Activated CD8-positive, alpha-beta memory T cell treated with anti-CD3 and anti-CD28 coated beads for 24 hours (primary cell): ENCODE measurements around the gene GMCL1.
"Not testable (repeated sequence)": the region's sequence is repeated elsewhere in the genome, so short reads cannot be mapped to it uniquely, and the experiment has no call there.

Experiments used
- DNase-seq: peaks from one replicate; pipeline ENCODE4 v3.0.0-alpha.2; 2020

GMCL1 gene

DNA sequence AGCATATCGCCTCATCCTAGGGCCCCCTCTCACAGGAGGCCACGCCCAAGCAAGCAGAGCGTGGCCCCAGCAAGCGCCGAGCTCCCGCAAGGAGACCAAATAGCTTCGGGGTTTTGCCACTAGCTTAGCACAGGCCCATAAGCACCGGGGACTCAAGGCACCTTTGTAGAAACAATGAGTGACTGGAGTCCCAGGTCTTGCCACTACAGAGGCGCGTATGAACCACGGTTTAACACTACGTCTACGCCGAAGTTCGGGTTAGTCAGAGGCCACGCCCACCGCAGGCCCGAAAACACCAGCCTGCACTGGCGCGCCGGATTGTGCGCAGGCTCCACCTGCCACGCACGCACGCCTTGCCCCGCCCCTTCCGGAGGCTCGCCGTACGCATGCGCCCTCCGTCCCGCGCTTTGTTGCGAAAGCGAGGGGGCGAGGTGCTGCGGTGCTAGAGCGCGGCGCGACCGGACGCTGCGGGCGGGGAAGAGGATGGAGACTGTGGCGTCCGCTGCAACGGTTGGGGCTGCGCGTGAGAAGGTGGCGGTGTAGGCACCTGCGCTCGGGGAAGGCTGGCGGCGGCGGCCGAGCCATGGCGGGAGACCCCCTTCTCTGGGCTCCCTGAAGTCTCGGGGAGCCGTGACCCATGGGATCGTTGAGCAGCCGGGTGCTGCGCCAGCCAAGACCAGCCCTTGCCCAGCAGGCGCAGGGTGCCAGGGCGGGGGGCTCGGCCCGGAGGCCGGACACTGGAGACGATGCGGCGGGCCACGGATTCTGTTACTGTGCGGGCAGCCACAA is at the start of gene GMCL1:
GMCL1 (plus strand) TSS at position 405 of the 789 bp plus-strand sequence; CDS start at position 638, 233 bp downstream.
- peak; percentile 99 for DNase-seq

DNA sequence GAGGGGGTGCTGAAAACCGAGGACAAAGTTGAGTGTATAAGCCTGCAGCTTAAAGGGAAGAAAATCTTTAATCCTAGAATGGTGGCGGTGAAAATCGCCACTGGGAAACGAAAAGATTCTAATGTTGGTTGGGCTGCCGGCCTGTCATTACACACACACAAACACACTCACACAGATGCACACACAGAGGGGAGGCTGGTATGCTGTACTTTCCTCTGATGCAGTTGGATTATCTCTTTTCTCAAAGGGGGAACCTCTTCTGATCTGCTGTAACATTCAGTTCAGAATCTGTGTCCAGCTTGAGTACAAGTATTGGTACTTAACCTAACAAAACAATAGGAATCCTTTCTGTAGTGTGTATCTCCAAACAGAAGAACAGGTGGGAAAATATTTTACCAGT is 48.5 kb upstream of the GMCL1 start:
- DNase-seq: no peak

GRCh38 chr2:69781321-69782248 is 47.9 kb upstream of the GMCL1 start:
- DNase-seq: no peak

DNA sequence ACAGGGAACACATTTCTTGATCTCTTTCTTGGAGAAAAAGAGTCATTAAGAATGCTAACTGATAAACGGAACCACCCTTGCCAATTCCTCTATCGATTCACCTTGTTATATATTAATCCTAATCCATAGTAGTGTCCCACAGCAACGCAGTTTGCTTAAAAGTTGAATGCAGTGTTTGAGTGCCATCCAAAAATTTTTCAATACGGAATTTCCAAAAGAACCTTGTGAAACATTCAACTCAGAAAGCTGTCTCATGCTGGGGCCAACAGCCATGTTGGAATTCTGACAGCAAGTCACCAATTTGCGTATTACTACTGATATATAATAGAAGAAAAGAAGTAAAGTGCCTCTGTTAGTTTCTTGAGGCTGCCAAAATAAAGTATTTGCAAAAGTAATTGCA is 45.2 kb upstream of the GMCL1 start:
- DNase-seq: no peak

- DNase-seq: no peak
These were observed 44.1 kb upstream of the GMCL1 start for GRCh38 chr2:69785358-69785757.

GRCh38 chr2:69786052-69786560 is 43.4 kb upstream of the GMCL1 start:
- peak; percentile 1 for DNase-seq

DNA sequence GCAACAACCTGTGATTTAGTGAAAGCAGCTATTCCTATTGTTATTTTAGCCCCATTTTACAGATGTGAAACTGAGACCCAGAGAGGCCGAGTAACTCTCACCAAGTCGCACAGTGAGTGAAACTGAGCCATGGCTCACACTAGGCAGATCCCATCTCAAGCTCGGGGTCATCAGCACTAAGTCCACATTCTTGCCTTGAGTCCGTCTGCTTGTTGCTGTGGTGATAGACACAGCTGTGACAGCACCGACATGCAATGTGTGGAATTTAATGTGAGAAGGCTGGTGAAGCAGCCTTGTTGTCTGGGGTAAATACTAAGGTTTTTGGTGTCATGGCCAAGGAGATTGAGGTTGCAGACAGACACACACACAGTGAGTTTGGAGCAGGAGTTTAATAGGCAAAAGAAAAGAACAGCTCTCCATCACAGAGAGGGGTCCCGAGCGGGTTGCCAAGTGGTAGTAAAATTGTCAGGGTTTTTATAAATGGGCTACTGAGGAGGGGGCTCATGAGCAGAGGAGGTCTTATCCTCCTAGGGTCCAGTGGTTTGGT is 40.2 kb upstream of the GMCL1 start:
- DNase-seq: peak; percentile 35

- DNase-seq: no peak
These were observed 39.5 kb upstream of the GMCL1 start for GRCh38 chr2:69789772-69790600.

DNA sequence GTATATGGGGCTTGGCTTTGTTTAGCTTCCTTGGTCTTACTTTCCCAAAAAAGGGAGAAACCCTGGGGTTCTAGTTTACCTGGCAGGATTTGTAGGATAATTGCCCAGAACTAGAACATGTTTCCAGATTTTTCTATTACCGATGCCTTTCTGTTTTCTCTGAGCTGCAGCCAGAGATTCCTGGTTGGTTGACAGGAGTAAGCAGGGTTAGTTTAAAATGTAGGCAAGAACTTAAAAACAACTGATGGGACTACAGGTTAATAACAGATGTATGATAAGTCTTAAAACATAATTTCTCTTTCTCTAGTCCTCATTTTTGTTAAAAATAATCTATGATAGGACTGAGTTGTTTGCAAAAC is 38.9 kb upstream of the GMCL1 start:
- no peak for DNase-seq

DNA sequence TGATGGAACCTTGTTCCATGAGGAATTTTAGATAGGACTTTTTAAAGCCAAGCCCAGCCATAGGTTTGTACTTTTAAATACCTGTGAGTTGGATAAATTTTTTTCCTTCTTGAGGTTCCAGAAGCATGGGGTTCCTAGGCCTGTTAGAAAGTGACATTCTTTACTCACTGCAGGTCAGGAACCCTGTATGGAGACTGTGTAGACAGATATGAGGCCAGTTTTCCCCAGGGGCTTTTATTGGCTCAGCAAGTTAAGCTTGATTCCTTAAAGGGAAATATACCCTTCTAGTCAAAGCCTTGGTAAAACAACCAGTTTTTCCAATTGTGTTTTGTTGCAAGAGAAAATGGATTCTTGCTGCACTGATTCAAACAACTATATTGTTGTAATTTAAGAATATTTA is 38.4 kb upstream of the GMCL1 start:
- no peak for DNase-seq

- peak; percentile 15 for DNase-seq
These were observed 33.3 kb upstream of the GMCL1 start for GRCh38 chr2:69796174-69796573.

DNA sequence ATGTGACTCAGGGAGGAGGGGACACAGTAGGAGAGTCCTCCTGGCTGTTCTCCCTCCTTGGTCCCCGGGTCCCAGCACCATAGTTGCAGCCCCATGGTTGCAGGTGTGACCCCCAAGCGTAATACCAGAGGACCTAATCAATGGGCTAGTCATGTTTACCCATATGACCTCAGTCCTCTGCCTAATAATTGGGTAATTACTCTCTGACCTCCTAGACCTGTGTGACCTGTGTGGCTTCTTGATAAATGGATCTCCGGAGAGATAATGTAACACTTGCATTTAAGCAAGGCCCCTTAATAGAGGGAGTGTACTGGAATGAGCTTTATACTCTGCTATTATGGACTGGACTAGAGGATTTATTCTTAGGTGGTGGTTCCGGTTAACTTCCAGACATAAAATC is 32.2 kb upstream of the GMCL1 start:
- no peak for DNase-seq

- peak; percentile 9 for DNase-seq
These were observed 31.6 kb upstream of the GMCL1 start for GRCh38 chr2:69797836-69798289.

DNA sequence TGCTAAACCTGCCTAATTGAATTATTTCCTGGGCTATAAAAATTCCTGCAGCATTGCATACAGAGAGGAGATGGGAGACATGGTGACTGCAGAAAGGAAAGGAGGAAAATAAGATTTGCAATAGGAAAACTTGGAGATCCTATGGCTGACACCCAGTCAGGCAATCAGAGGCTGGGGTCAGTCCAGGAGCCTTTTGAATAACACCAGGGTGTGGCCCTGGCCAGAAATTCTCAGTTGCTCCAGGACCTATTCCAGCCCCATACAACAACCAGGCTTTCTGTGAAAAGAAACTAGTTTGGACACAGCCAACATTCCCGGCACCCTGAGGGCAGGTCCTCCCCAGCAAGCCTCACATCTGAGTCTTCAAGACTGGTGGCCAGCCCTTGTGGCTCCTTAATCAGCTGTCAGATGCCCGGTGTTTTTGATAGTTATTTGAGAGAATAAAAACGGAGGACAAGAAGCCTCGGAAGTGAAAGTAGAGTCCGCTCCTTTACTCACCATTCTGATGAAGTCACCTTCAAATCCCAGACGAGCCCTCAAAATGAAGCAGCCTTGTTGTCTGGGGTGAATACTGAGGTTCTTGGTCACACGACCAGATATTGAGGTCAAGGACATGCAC is 31.1 kb upstream of the GMCL1 start:
- peak; percentile 49 for DNase-seq

DNA sequence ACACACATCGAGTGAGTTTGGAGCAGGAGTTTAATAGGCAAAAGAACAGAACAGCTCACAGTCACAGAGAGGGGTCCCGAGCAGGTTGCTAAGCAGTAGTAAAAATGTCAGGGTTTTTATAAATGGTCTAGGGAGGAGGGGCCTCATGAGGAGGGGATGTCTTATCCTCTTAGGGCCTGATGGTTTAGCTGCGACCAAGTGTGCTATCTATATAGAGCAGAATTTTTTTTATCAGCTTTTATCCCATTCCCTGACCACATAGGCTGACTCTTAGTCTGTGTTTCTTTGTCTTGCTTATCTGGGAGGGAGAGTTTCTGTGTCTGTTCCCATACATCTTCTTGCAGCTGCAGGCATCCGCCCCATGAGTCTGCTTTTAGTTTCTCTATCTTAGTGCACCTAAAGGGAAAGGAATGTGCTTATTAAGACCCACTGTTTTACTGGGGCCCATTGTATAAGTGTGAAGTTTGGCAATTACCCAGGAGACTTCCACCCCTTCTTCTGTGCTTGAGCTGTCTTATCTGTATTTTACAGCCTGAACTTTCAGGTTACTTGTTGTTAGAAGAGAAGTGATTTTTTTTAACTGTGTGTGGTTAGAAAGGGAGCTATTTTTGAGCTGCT is 30.4 kb upstream of the GMCL1 start:
- peak; percentile 21 for DNase-seq

DNA sequence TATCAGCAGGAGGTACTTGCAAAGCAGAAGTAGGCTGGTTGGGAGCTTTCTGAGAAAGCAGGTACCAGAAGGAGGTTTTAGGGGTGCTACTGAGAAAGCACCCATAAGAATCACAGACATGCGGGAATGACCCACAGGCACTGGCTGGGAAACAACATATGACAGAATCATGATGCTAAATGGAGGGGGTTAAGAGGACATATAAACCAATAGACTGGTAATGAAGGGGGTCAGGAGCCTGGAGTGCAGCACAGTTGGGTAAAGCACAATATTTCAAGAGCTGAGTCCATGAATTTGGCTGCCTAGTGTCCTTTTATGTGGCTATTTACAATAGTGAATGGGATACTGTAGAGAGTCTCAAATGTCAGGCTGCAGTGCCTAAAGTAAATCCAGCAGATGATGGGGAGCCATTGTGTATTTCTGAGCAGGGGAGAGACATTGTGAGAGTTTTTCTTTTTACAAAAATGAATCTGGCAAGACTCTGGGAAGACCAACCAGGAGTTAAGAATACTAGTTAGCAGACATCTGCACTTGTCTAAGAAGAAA is 27.6 kb upstream of the GMCL1 start:
- no peak for DNase-seq

- not testable (repeated sequence) for DNase-seq
These were observed 26.6 kb upstream of the GMCL1 start for GRCh38 chr2:69802781-69803367.

DNA sequence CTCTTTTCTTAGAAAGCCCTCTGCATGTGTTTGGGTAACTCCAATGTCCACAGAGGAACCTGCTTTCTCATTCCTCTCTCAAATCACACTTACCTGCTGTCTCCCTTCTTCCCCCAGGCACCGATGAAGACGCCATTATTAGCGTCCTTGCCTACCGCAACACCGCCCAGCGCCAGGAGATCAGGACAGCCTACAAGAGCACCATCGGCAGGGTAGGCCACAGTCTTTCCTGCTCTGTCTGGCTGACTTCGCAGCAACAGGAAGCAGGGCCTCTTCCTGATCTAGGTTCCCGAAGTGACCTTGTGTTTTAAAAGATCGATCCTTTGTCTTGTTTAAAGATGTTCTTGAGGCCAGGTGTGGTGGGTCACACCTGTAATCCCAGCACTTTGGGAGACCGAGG is 25.0 kb upstream of the GMCL1 start:
- DNase-seq: no peak

DNA sequence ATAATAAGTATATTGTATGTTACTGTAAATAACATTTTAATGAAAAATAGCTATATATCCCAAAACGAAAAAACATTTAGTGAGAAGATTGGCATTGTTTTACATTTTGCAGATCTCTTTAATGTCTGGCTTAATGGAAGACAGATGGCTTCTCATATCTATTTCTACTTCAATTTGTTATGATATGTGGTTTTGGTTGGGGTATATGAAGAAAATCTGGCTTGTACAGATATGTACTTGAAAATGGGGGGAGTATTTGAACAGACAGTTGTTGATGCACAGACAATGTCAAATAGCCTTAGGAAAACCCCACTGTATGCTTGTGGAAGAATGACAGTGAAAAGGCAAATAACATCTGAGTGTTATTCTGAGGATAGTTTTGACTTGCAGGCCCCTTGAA is 23.6 kb upstream of the GMCL1 start:
- DNase-seq: no peak

GRCh38 chr2:69807821-69808540 is 21.5 kb upstream of the GMCL1 start:
- no peak for DNase-seq
